ENCODE data around the gene CARNS1.

The CARNS1 gene, protein sequence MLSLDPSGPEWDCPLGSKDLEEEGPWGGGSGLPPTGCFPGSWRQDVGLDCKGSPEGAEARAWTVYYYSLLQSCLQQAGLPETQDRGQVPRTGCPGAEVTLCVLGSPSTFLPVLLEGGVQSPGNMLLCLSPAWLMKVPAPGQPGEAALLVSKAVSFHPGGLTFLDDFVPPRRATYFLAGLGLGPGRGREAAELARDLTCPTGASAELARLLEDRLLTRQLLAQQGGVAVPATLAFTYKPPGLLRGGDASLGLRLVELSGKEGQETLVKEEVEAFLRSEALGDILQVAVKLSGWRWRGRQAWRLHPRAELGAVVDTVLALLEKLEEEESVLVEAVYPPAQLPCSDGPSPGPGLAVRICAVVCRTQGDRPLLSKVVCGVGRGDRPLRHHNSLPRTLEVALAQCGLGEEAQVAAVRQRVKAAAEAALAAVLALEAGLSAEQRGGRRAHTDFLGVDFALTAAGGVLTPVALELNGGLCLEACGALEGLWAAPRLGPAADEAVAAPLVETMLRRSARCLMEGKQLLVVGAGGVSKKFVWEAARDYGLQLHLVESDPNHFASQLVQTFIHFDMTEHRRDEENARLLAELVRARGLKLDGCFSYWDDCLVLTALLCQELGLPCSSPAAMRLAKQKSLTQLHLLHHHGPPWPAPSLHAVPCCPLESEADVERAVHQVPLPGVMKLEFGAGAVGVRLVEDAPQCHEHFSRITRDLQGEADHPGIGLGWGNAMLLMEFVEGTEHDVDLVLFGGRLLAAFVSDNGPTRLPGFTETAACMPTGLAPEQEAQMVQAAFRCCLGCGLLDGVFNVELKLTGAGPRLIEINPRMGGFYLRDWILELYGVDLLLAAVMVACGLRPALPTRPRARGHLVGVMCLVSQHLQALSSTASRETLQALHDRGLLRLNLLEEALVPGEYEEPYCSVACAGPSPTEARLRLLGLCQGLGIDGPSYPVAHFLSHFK

DNA sequence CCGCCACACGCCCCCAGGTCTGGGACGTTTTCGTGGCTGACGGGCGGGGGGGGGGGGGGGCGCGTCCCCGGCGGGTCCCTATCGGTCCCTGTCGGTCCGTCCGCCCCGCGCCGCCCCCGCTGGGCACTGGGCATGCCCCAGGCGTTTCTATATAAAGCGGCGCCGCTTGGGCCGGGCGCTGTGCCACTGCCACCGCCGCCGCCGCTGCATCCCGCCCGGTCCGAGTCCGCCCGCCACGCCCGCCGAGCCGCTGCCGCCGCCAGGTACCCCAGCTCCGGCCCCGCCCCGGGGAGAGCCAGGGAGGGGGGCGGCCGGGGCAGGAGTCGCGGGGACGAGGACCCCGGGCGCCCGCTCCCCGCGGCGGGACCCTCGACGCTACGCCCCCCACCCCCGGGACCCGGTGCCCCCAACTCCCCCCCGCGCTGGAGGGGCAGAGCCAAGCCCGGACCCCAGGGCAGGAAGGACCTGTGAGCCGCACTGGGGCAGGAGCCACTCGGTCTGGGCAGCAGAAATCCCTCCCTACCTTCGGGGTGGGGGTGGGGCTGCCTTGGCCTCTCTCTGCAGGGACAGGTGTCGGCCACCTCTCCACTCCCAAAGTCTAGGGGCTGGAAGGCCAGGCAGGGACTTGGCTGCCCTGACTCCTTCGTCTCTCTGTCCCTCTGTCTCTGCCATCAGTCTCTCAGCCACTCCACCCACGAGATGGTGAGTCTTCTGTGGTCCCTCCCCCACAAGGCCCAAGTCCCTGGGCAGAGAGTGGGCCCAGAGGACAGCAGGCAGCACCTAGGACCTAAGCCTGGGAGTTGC, at the start of gene CARNS1:
Gene CARNS1, plus strand, starts transcription at position 178 of the 804 bp plus-strand sequence. Its CDS starts 522 bp downstream, at position 700.
- no peak for DNase-seq

DNA sequence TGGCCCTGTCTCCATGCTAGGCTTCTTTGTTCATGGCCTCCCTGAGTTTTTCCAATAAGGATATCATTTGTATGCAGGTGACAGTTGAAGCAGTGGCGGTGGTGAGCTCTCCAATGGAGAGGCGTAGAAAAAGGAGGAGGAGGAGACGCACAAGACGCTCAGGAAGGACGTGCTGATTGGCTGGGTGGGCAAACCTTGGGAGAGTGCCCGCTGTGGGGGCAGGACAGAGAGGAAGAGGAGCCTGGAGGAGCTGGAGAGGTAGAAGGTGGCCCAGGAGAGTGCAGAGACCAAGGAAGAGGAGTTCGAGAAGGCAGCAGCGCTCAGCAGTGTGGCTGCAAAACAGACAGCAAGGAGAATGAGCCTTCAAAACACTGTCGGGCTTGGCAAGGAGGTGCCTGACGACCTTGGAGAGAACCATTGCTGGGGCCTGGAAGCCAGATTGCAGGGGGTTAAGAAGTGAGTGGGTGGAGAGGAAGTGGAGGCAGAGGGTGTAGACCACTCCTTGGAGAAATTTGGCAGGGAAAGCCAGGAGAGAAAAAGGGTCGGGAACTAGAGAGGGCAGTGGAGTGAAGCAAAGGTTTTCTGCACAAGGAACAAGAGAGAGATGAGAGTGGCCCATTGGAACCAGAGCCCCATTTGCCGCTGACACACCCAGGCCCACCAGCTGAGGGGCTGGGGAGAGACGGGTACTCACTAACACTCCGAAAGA, 49.6 kb upstream of the CARNS1 start:
- DNase-seq = no peak

DNA sequence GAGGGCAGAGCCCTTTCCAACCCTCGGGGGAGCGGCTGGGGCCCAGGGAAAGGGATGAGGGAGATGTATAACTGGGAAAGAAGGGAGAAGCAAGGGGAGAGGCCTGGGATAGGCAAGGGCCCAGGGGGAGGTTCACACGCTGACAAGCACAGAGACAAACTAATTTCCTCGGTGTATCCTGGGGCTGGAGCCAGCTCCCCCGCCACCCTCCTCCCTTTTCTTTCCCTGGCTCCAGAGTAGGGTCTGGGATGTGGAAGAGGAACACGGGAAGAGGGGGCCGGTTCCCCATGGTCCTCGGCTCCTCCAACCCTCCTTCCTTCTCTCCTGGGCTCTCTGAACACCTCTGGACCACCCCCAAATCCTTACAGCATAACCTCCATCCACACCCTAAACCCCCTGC, 48.9 kb upstream of the CARNS1 start:
- DNase-seq = no peak

DNA sequence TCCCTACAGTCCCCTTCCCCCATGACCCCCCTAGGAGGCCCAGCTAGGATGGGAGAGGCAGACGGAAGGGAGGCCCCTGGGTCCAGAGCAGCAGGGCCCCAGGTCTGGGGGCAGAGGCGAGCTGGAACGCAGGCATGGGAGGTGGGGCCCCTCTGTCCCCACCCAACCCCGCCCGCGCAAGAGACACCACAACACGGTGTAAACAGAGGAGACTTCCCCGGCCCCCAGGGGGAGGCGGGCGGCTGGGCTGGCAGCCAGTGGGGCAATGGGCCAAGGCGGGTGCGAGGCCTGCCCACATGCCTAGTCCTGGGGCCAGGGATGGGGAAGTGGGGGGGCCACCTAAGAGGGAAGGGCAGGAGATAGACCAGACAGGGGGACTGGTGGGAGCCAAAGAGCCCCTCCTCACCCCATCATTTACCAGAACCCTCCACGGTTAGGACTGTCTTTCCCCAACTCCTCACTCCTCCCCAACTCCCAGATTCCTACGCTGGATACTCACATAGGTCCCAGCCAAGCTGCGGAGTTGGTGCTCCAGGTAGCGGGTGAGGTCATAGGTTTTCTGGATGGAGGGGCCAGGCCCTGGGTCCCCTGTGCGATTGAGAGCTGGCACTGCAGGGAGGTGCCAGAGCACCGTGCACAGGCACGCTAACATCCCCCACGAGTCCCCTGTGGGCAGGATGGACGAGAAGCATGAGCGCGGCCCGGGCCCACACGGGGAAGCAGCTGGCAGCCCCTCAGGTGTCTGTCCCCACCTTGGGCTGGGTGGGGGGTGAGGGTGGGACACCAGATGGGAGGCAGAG, 48.3 kb upstream of the CARNS1 start:
- DNase-seq = no peak

DNA sequence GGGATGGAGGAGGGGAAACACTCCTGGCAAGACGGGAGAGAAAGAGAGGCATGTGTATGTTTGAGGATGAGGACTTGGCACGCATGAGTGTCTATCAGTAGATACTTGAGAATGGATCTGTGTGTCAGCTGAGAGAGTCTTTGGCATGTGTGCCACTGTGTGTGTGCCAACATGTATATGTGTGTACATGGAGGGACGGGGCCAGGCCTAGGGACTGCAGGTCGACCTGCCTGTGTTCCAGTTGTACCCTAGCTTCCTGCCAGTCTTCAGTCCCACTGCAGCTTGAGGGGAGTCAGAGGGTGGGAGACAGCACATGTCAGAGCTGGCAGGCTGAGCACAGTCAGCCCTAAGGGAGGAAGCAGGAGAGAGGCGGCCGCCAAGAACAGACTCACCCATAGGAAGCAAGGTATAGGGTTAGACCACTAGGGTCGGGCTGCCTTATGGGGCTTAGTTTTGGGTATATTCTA, 47.7 kb upstream of the CARNS1 start:
- no peak for DNase-seq

DNA sequence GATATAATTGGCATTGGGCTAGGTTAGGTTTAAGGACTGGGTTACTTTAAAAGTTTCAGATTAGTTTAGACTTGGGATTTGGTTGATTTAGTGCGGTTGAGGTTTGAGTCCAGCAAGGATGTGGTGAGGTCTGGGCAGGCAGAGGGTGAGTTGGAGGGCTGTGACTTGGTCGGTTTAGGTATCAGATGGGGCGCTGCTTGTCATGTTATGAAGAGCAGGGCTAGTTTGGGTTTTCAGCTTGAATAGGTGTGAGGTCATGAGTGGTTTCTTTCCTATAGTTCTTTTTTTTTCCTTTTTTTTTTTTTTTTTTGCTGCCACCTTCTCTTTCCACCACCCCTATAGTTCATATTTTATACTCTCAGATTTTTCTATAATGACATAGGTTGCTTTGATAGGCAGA, 46.9 kb upstream of the CARNS1 start:
- no peak for DNase-seq

DNA sequence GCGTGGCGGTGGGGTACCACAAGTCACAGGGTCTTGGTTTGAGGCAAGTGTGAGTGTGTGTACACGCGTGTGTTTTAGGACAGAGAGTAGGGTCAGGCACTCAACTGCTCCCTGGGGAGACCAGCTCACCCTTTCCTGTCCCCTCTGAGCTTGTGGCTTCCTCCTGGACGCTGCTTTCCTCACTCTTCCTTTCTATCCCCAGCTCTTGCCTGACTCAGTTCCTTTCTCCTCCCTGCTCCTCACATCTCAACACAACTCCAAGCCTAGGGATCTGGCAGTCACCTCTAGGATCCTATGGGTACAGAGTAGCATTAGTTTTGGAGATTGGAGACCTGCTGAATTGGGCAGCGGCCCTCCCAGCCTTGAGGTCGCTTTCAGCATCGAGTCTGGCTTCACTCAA, 46.2 kb upstream of the CARNS1 start:
- DNase-seq = no peak

DNA sequence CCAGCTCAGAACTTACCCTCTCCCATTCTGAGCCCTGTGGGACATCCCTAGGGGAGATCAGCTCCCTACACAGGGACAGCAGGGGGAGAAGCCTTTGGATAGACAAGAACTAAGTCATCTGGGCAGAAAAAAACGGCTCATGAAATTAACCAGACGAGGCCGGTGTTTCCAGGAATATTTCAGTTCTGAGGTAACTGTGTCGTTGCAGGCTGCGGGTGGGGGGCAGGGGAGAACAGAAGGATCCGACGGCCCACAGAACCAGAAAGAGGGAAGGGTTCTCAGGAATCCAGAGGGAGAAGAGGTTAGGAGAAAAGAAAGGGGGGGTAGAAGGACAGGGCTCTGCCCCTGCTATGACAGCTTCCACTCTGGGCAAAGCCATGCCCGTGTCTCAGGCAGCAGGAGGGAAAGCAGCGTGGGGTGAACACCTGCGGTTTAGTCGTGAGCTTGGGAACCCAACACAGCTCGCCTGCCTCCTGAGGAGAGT, 45.6 kb upstream of the CARNS1 start:
- no peak for DNase-seq

DNA sequence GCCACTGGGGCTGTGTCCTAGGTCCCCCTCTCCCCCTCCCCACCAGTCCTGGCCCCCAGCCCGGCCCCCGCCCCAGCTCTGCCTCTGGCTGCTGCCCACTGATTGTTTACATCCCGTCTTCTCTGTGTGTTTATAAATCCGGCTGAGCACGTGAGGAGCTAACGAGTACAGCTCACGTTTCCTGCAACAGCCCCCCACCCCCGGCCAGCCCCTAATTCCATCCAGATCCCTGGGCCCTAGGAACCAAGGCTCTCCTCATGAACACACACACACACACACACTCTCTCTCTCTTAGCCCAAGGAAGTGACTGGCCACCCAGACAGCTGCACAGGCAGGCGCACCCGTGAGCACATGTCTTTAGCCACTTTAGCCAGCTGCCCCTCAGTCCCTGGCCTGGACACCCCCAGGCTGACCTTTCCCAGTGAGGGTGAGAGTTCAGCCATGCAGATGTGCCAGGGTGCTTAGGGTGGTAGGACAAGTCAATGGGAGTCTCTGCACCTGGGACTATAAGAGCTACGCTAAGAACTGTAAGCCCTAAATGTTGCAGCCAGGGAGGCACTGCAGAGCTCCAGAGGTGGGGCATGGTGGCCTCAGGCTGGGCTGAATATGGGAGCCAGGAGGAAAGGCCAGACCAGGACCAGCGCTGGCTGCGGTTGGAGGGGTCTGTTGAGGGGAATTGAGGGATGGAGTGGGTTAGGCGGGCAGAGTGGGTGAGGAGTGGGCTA, 45.0 kb upstream of the CARNS1 start:
- DNase-seq = no peak

DNA sequence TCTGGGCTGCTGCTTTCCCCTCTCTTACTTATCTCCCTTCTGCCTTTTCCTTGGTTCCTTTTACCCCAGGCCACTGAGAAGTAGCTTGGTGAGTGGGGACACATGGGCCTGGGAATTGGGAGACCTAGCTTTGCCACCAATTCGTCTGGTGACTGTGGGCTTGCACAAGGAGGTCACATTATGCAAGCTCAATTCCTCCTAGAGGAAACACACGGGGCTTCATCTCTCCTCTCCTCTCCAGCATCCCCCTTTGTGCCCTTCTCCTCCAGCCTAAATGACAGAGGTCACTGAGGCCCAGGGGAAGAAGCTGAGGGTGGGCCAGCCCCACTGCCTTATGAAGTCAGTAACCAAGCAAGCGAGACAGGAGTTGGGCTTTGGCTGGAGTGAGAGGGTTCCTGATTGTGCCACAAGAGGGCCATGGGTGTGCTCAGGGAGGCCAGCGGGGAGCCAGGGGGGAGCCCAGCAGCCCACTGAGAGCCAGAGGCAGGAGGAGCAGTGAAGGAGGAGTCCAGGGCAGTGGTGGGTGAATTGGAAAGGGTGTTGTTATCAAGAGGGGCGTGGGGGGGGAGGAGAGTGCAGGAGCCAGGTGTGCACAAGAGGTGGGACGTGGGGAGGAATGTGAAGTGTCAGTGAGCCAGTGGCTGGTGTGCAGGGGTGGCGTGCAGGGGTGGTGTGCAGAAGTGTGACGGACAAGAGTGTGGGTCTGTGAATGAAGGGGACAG, 44.1 kb upstream of the CARNS1 start:
- no peak for DNase-seq

DNA sequence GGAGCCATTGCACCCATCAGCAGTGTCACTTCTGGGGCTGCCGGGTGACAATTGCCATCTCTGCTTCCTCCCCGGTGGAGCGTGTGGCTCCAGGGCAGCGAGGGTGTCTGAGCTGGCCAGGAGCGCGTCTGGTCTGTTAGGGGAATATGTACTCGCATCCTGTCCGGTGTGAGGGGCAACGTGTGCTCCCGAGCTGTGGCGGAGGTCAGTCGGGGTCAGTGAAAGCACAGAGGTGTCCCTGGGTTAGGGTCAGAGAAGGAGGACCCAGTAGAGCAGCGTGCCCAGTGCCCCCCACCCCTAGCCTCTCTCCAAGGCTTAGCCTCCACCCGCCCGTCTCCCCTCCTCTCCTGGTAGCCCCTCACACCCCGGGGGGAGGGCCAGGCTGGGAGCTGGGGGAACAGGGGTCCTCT, 43.6 kb upstream of the CARNS1 start:
- no peak for DNase-seq

DNA sequence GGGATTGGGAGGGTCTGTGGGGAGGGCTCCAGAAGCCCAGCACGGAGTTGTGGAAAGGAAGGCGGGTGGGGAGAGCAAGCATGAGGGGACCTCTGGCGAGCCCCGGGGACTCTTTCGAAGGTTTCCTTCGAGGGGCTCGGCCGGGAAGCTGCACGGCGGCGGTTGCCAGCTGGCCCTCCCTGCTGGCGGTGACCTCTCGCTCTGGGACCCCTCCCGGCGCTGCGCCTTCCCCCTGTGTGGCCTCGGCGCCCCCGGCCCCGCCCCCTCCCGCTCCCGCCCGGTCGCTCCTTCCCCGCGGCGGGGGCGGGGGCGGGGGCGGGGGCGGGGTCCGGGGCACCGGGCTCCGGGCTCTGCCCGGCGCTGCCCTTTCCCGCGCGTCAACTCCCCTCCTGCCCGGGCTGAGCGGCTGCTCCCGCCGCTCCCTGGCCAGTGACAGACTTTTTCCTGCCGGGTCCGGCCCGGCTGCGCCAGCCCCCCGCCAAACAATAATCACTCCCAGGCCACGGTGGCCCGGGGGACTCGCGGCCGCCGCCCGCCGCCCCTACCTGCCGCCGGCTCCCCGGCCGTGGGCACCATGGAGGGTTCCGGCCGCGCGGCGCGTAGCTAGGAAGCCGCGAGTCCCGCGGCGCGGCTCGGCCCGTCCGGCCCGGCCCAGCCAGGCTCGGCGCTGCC, 43.0 kb upstream of the CARNS1 start:
- DNase-seq = no peak

DNA sequence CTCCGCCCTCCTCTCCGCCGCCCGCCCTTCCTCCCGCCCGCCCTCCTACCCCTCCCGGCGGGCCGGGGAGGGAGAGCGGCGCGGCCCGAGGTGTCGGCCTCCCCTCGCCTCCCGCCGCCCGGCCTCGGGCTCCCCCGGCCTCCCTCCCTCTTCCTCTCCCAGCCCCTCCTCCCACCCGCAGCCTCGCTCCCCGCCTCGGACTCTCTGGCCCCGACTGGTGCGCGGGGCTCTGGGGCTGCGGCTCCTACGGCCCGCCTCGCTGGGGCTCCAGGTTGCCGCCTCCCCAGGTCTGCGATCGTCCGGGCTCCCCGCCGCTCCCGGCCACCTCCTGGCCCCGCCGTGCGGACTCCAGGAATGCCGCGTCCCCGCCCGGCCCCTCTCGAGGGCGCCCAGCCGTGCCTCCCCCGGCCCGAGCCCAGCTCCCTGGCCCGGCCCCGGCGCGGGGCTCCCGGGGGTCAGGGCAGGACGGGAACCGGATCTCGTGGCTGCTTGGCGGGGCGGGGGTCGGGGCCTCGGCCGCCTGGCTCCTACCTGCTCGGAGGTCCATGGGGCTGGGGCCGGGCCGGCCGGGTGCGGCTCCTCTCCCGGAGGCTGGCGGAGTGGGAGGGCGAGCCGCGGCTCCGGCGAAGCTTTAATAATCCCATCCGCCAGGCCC, 42.4 kb upstream of the CARNS1 start, which contains the start of gene CLCF1:
Gene CLCF1, minus strand, starts transcription at position 606 of the 655 bp plus-strand sequence. Its CDS starts 59 bp downstream, at position 547.
- no peak for DNase-seq

DNA sequence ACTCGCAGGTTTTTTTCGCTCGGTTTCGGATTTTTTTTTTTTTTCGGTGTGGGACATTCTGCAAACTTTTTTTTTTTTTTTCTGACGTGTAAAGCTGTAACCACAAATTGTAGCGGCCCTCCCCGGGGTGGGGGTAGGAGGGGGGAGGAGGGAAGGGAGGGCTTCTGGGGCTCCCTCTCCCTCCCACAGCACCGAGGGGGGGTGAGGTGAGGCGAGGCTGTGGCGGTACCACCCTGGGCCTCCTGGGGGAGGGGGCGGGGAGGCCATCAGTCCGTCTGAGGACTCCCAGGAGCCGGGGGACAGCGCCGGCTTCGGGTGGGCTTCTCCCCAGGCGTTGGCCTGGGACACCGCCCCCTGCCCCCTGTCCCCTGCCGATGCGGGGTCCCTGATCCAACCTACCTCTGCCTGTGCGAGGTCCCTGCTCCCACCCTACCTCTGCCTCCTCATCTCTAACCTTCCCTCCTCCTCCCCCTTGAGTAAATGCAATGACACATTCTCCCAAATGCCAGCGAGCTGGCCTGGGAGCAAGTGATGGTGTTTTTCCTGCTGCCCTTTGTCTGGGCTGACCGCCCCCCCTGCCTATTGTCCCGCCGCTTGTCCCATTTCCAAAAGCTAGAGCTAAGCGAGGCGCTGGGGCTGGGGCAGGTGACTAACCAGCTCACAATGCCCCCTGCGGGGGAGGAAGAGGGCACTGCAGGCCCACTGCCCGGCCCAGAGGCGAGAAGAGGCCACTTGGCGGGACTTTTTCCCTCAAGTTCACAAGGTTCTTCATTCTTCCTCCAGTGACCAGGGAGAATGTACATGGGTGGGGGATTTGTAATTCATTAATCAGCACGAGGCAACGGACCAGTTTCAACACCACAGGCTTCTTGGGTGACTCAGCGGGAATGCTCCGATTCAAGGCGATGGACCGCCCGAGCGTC, 41.6 kb upstream of the CARNS1 start:
- peak; percentile 61 for DNase-seq

DNA sequence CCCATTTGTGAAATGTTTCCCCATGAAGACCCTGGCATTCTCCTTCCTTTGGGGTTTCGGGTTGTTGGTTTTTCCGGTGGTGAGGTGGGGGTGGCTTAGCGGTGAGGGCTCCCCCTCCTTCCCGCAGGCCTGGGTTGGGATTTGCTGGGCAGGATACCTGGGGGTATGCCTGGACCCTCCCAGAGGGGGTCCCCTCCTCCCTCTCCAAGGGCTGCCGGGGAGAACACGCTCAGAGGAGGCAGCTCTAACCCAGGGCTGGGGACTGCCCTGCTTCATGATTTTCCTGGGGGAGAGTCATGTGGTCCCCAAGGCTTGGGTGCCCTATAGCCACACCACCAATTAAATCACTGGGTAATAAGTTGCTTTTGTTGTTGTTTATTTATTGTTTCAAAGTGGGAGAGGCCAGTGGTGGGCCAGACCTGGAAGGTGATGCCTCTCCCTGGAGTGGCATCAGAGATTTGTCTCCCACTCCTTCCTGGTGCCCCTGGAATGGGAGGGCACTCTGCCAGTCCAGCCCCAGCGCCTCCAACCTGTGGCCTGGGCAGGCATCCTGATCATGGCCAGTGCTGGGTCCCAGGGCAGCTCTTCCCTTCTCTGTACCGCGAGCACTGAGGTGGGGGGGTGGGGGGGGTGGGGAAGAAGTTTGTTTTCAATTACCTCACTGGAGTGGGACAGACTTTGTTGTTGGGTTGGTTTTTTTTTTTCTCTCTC, 40.8 kb upstream of the CARNS1 start:
- no peak for DNase-seq

DNA sequence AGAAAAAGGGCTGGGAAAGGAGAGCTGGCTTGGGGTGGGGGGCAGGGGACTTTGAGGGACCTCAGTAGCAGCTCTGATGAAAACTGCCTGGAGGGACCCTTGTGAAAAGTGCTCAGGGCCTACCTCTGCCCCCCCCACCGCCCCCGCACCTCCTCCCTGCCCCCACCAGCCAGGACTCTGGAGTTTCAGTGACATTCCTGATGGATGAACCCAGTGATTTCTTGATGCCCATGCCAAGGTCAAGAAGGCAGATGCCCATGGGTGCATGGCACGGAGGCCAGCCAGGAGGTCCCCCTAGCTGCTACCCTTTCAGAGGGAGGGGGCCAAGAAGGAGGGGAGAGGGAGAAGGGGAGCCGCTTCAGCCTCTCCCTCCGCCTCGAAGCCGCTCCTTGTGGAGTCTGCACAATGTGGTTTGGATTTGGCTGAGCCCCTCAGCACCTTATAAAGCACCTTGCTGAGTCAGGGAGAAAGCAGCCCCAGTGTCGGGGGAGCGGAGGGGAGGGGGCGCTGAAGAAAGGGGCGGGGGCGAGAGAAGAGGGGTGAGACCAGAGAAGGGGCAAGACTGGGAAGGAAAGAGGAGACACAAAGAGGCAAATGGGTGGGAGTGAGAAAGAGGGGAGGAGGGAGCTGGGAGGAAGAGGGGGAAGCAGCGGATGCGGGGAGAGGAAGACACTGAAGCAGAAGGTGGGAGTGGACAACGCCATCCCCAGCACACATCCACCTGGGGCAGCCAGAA, 40.0 kb upstream of the CARNS1 start:
- DNase-seq = no peak
